Memory B cell (primary cell): Measurements from ENCODE around the gene LRMDA.

Source experiments
- ATAC-seq: fragments of 150-1000 bp; cut with Tn5 transposase; 2 replicates; pipeline ENCODE4 v1.10.0; 2021; ENCODE audit warnings: low read depth, mild to moderate bottlenecking, moderate library complexity
- DNase-seq, 2 donors: peaks; one replicate each; pipeline ENCODE4 v3.0.0; 2022; ENCODE audit warnings: low spot score in 2 of 2
- H3K27ac Mint-ChIP-seq: one replicate; pipeline ENCODE4 v1.8.0; 2022; ENCODE audit warnings: mild to moderate bottlenecking, moderate library complexity, mixed read lengths
- H3K27me3 Mint-ChIP-seq: one replicate; pipeline ENCODE4 v1.8.0; 2022; ENCODE audit warnings: mixed read lengths
- H3K36me3 Mint-ChIP-seq: one replicate; pipeline ENCODE4 v1.8.0; 2022; ENCODE audit warnings: mild to moderate bottlenecking, mixed read lengths
- H3K4me1 Mint-ChIP-seq: one replicate; pipeline ENCODE4 v1.8.0; 2022; ENCODE audit warnings: mixed read lengths
- H3K4me3 Mint-ChIP-seq: one replicate; pipeline ENCODE4 v1.8.0; 2022; ENCODE audit warnings: mild to moderate bottlenecking, moderate library complexity, mixed read lengths
- H3K9me3 Mint-ChIP-seq: one replicate; pipeline ENCODE4 v1.8.0; 2022; ENCODE audit warnings: mixed read lengths

The LRMDA gene

GRCh38 chr10:75910032-75910431 is 478.6 kb downstream of the LRMDA start:
- DNase-seq = no peak
- Mint-ChIP-seq H3K9me3 (peaks cover 2% of the 10 kb centered on the region), H3K4me3 (no peak overlapping the region), H3K27ac (no peak overlapping the region), H3K27me3 (peaks cover 2% of the 10 kb centered on the region), H3K36me3 (no peaks in the 10 kb centered on the region), H3K4me1 (no peaks in the 10 kb centered on the region)
- ATAC-seq = no peak

- Mint-ChIP-seq H3K4me3 (no peak overlapping the region), H3K27me3 (peaks cover 2% of the 10 kb centered on the region), H3K4me1 (no peaks in the 10 kb centered on the region), H3K36me3 (no peaks in the 10 kb centered on the region), H3K9me3 (peaks cover 2% of the 10 kb centered on the region), H3K27ac (no peak overlapping the region)
- no peak for DNase-seq
- no peak for ATAC-seq
Measured at GRCh38 chr10:75911426-75911825, 480.0 kb downstream of the LRMDA start.

GRCh38 chr10:75916906-75917305 is 485.5 kb downstream of the LRMDA start:
- H3K27me3 Mint-ChIP-seq = peaks cover 2% of the 10 kb centered on the region
- no peak overlapping the region for H3K4me3 Mint-ChIP-seq
- ATAC-seq = no peak

GRCh38 chr10:75919913-75920312 is 488.5 kb downstream of the LRMDA start:
- no peak for ATAC-seq
- Mint-ChIP-seq H3K27ac (no peak overlapping the region), H3K4me3 (no peak overlapping the region), H3K9me3 (peaks cover 4% of the 10 kb centered on the region), H3K27me3 (peaks cover 2% of the 10 kb centered on the region), H3K36me3 (no peaks in the 10 kb centered on the region), H3K4me1 (no peaks in the 10 kb centered on the region)
- DNase-seq = no peak

More at GRCh38 chr10:75916906-75917305, 485.5 kb downstream of the LRMDA start:
- H3K4me1 Mint-ChIP-seq = no peaks in the 10 kb centered on the region
- DNase-seq = no peak
- H3K9me3 Mint-ChIP-seq = no peaks in the 10 kb centered on the region
- no peak overlapping the region for H3K27ac Mint-ChIP-seq
- H3K36me3 Mint-ChIP-seq = no peaks in the 10 kb centered on the region

GRCh38 chr10:75922435-75922834 is 491.0 kb downstream of the LRMDA start:
- ATAC-seq = no peak
- H3K9me3 Mint-ChIP-seq = peaks cover 4% of the 10 kb centered on the region
- no peaks in the 10 kb centered on the region for H3K36me3 Mint-ChIP-seq
- no peaks in the 10 kb centered on the region for H3K4me1 Mint-ChIP-seq
- H3K27me3 Mint-ChIP-seq = no peaks in the 10 kb centered on the region
- no peak overlapping the region for H3K4me3 Mint-ChIP-seq
- DNase-seq = no peak
- H3K27ac Mint-ChIP-seq = no peak overlapping the region

GRCh38 chr10:75924309-75924902 is 493.0 kb downstream of the LRMDA start:
- Mint-ChIP-seq H3K36me3 (no peaks in the 10 kb centered on the region), H3K27me3 (no peaks in the 10 kb centered on the region), H3K9me3 (peaks cover 4% of the 10 kb centered on the region), H3K4me3 (no peak overlapping the region), H3K4me1 (no peaks in the 10 kb centered on the region), H3K27ac (no peak overlapping the region)
- DNase-seq = no peak
- no peak for ATAC-seq

- no peak for ATAC-seq
- H3K36me3 Mint-ChIP-seq = no peaks in the 10 kb centered on the region
- H3K27me3 Mint-ChIP-seq = no peaks in the 10 kb centered on the region
- no peaks in the 10 kb centered on the region for H3K4me1 Mint-ChIP-seq
- DNase-seq = no peak
- H3K4me3 Mint-ChIP-seq = no peak overlapping the region
- no peak overlapping the region for H3K27ac Mint-ChIP-seq
- peaks cover 4% of the 10 kb centered on the region for H3K9me3 Mint-ChIP-seq
Measured at GRCh38 chr10:75925999-75926398, 494.6 kb downstream of the LRMDA start.

- DNase-seq = no peak
- Mint-ChIP-seq H3K4me3 (no peak overlapping the region), H3K4me1 (no peaks in the 10 kb centered on the region), H3K9me3 (peaks cover 4% of the 10 kb centered on the region), H3K27me3 (no peaks in the 10 kb centered on the region), H3K36me3 (no peaks in the 10 kb centered on the region), H3K27ac (no peak overlapping the region)
- ATAC-seq = no peak
Measured at GRCh38 chr10:75926763-75927162, 495.3 kb downstream of the LRMDA start.

GRCh38 chr10:75928231-75928630 is 496.8 kb downstream of the LRMDA start:
- ATAC-seq = no peak
- no peaks in the 10 kb centered on the region for H3K27me3 Mint-ChIP-seq
- no peak overlapping the region for H3K4me3 Mint-ChIP-seq
- no peak overlapping the region for H3K27ac Mint-ChIP-seq
- H3K9me3 Mint-ChIP-seq = no peaks in the 10 kb centered on the region
- H3K36me3 Mint-ChIP-seq = no peaks in the 10 kb centered on the region
- H3K4me1 Mint-ChIP-seq = no peaks in the 10 kb centered on the region
- DNase-seq = no peak

GRCh38 chr10:75929630-75930161 is 498.3 kb downstream of the LRMDA start:
- Mint-ChIP-seq H3K4me3 (no peak overlapping the region), H3K36me3 (no peaks in the 10 kb centered on the region), H3K27ac (no peak overlapping the region), H3K27me3 (no peaks in the 10 kb centered on the region), H3K9me3 (no peaks in the 10 kb centered on the region), H3K4me1 (no peaks in the 10 kb centered on the region)
- DNase-seq (no peak), ATAC-seq (no peak)

GRCh38 chr10:75932921-75933320 is 501.5 kb downstream of the LRMDA start:
- Mint-ChIP-seq H3K9me3 (no peaks in the 10 kb centered on the region), H3K4me3 (no peak overlapping the region), H3K27ac (no peak overlapping the region), H3K27me3 (no peaks in the 10 kb centered on the region), H3K36me3 (no peaks in the 10 kb centered on the region), H3K4me1 (no peaks in the 10 kb centered on the region)
- no peak for ATAC-seq
- no peak for DNase-seq

GRCh38 chr10:75935240-75935639 is 503.8 kb downstream of the LRMDA start:
- Mint-ChIP-seq H3K4me3 (no peak overlapping the region), H3K4me1 (no peaks in the 10 kb centered on the region), H3K9me3 (no peaks in the 10 kb centered on the region), H3K27me3 (no peaks in the 10 kb centered on the region), H3K36me3 (no peaks in the 10 kb centered on the region), H3K27ac (no peak overlapping the region)
- DNase-seq = no peak
- ATAC-seq = no peak

GRCh38 chr10:75935650-75936400 is 504.4 kb downstream of the LRMDA start:
- H3K27me3 Mint-ChIP-seq = no peaks in the 10 kb centered on the region
- no peak overlapping the region for H3K27ac Mint-ChIP-seq
- no peaks in the 10 kb centered on the region for H3K9me3 Mint-ChIP-seq
- no peak overlapping the region for H3K4me3 Mint-ChIP-seq
- ATAC-seq (no peak), DNase-seq (no peak)
- H3K36me3 Mint-ChIP-seq = no peaks in the 10 kb centered on the region
- H3K4me1 Mint-ChIP-seq = no peaks in the 10 kb centered on the region

GRCh38 chr10:75936841-75937240 is 505.4 kb downstream of the LRMDA start:
- H3K27ac Mint-ChIP-seq = no peak overlapping the region
- DNase-seq (no peak), ATAC-seq (no peak)
- H3K4me1 Mint-ChIP-seq = no peaks in the 10 kb centered on the region
- no peaks in the 10 kb centered on the region for H3K36me3 Mint-ChIP-seq
- no peak overlapping the region for H3K4me3 Mint-ChIP-seq
- no peaks in the 10 kb centered on the region for H3K9me3 Mint-ChIP-seq
- no peaks in the 10 kb centered on the region for H3K27me3 Mint-ChIP-seq

- DNase-seq (no peak), ATAC-seq (no peak)
- no peak overlapping the region for H3K4me3 Mint-ChIP-seq
- H3K27me3 Mint-ChIP-seq = no peaks in the 10 kb centered on the region
- no peak overlapping the region for H3K27ac Mint-ChIP-seq
- no peaks in the 10 kb centered on the region for H3K4me1 Mint-ChIP-seq
- no peaks in the 10 kb centered on the region for H3K36me3 Mint-ChIP-seq
- no peaks in the 10 kb centered on the region for H3K9me3 Mint-ChIP-seq
Measured at GRCh38 chr10:75937823-75938222, 506.4 kb downstream of the LRMDA start.
